ENCODE results near the gene SLC14A1.

DNA sequence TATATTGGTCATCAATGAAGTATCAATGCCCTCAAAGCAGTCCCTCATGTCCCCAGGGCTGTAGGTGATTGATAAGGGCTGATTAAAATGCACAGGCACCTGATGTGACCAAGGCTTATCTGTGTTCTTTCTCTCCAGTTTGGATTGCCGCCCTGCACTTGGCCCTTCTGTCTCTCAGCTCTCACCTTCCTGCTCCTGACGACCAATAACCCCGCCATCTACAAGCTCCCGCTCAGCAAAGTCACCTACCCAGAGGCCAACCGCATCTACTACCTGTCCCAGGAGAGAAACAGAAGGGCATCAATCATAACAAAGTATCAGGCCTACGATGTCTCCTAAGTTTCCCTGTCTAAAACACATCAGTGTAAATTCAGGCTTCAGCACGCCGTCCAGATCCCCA, 41.8 kb upstream of the SLC14A1 start:
- no peak for TF ChIP-seq NFE2L2 (IDR thresholded peaks at IDR 0.05; ENCODE audit: low read length)
- TF ChIP-seq, protein P1, sequence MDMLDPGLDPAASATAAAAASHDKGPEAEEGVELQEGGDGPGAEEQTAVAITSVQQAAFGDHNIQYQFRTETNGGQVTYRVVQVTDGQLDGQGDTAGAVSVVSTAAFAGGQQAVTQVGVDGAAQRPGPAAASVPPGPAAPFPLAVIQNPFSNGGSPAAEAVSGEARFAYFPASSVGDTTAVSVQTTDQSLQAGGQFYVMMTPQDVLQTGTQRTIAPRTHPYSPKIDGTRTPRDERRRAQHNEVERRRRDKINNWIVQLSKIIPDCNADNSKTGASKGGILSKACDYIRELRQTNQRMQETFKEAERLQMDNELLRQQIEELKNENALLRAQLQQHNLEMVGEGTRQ (IDR thresholded peaks at IDR 0.05; ENCODE audit: low read depth, low read length), result no peak
- TF ChIP-seq, protein P1 (CRISPR knock-in tag; IDR thresholded peaks at IDR 0.05; ENCODE audit: borderline replicate concordance), result no peak
- TF ChIP-seq GFI1 (CRISPR knock-in tag; IDR thresholded peaks at IDR 0.05; ENCODE audit: borderline replicate concordance), result no peak
- no peak for TF ChIP-seq JUNB (CRISPR knock-in tag; IDR thresholded peaks at IDR 0.05; ENCODE audit: borderline replicate concordance)
- TF ChIP-seq POLR2A (IDR thresholded peaks at IDR 0.05; ENCODE audit: insufficient read depth in 1 of 2, low read depth in 2 of 2, low read length in 2 of 2), result no peak
- TF ChIP-seq ZBTB1 (CRISPR knock-in tag; IDR thresholded peaks at IDR 0.05; ENCODE audit: borderline replicate concordance), result no peak
- TF ChIP-seq ZNF251 (CRISPR knock-in tag; IDR thresholded peaks at IDR 0.05), result no peak
- TF ChIP-seq, protein P2, sequence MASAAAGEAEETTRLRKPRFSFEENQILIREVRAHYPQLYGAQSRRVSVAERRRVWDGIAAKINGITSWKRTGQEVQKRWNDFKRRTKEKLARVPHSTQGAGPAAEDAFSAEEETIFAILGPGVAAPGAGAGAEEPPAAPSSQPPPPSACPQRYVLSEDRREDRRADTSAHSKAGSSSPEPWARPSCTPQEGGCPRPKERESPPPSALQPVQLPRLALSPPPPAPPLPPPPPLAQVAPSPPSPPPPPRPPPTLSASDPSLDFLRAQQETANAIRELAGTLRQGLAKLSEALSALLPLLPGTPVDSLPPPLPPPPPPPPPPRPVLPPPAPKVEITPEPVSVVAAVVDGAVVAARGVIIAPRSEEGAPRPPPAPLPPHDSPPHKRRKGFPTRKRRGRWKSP (CRISPR knock-in tag; IDR thresholded peaks at IDR 0.05), result no peak
- no peak for TF ChIP-seq ZFX (CRISPR knock-in tag; IDR thresholded peaks at IDR 0.05; ENCODE audit: low read depth)

All from HepG2 (cell line).